Measurements from ENCODE around the gene B9D2. TPM values are rescaled to one million over a fixed set of nuclear protein-coding genes. Genes with fewer than 3 reads are reported as not detected.

B9D2 gene
- total and polyA plus RNA-seq, 2 experiments from 2014 or later = 6.0 to 9.6 TPM

DNA sequence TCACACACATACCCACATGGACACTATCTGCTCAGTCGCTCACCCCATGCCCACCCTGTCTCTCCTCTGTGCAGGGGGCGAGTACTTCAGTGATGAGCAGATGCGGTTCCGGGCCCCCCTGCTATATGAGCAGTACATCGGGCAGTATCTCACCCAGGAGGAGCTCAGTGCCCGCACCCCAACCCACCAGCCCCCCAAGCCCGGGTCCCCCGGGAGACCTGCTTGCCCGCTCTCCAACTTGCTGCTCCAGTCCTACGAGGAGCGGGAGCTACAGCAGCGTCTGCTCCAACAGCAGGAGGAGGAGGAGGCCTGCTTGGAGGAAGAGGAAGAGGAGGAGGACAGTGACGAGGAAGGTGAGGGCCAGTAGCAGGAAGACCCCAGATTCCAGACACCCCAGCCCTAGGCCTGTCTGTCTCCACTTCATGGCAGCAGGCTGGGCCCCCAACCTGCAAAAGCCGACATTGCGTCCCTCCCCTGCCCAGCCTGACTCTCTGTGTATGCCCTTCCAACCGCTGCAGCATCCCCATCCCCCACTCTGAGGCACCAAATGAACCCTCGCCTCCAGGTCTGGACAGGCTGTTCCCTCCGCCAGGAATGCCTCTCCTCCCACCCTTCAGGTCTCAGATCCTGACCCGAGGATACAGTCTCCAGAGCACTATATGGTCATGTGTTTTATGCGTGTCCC is 44.3 kb downstream of the B9D2 start:
- peak; percentile 38 for DNase-seq (ENCODE audit: low spot score)
- peaks cover 2% of the 10 kb centered on the region for H3K79me2 ChIP-seq
- 85% methylated on average over 20 of the region's 20 CpGs for WGBS (ENCODE audit: low lambda C conversion rate, missing lambda C conversion rate)
- peaks cover 36% of the 10 kb centered on the region for H3K4me1 ChIP-seq (ENCODE audit: insufficient read depth)
- H3K9me3 ChIP-seq (ENCODE audit: low read depth) = no peaks in the 10 kb centered on the region
- no peaks in the 10 kb centered on the region for H3K9me2 ChIP-seq (replicated peaks; ENCODE audit: insufficient read depth)
- H3K4me3 ChIP-seq = no peak overlapping the region
- H2AFZ ChIP-seq = no peak overlapping the region
- TF ChIP-seq EZH2 (IDR thresholded peaks at IDR 0.05; ENCODE audit: borderline replicate concordance) = no peak
- TF ChIP-seq EZH2phosphoT487 (IDR thresholded peaks at IDR 0.05; ENCODE audit: low read depth, severe bottlenecking, unreplicated experiment) = no peak
- TF ChIP-seq, protein P1, sequence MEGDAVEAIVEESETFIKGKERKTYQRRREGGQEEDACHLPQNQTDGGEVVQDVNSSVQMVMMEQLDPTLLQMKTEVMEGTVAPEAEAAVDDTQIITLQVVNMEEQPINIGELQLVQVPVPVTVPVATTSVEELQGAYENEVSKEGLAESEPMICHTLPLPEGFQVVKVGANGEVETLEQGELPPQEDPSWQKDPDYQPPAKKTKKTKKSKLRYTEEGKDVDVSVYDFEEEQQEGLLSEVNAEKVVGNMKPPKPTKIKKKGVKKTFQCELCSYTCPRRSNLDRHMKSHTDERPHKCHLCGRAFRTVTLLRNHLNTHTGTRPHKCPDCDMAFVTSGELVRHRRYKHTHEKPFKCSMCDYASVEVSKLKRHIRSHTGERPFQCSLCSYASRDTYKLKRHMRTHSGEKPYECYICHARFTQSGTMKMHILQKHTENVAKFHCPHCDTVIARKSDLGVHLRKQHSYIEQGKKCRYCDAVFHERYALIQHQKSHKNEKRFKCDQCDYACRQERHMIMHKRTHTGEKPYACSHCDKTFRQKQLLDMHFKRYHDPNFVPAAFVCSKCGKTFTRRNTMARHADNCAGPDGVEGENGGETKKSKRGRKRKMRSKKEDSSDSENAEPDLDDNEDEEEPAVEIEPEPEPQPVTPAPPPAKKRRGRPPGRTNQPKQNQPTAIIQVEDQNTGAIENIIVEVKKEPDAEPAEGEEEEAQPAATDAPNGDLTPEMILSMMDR (IDR thresholded peaks at IDR 0.05; ENCODE audit: poor library complexity) = no peak
- no peaks in the 10 kb centered on the region for H3K36me3 ChIP-seq (replicated peaks; ENCODE audit: insufficient read depth, low read depth)
- H3K4me2 ChIP-seq = no peak overlapping the region
- H4K20me1 ChIP-seq (ENCODE audit: insufficient read depth, poor library complexity, severe bottlenecking) = no peaks in the 10 kb centered on the region
- no peaks in the 10 kb centered on the region for H3K27me3 ChIP-seq
- no peak overlapping the region for H3K27ac ChIP-seq

GRCh38 chr19:41318696-41319499 is 45.1 kb downstream of the B9D2 start:
- no peak for DNase-seq (ENCODE audit: low spot score)
- Histone ChIP-seq H3K9me3 (ENCODE audit: low read depth) (no peaks in the 10 kb centered on the region), H3K27me3 (no peaks in the 10 kb centered on the region), H3K4me2 (no peak overlapping the region), H4K20me1 (ENCODE audit: insufficient read depth, poor library complexity, severe bottlenecking) (no peaks in the 10 kb centered on the region), H3K4me3 (no peak overlapping the region), H3K9me2 (replicated peaks; ENCODE audit: insufficient read depth) (no peaks in the 10 kb centered on the region), H3K27ac (no peak overlapping the region), H3K4me1 (ENCODE audit: insufficient read depth) (peaks cover 29% of the 10 kb centered on the region), H3K36me3 (replicated peaks; ENCODE audit: insufficient read depth, low read depth) (no peaks in the 10 kb centered on the region), H2AFZ (no peak overlapping the region), H3K79me2 (peaks cover 9% of the 10 kb centered on the region)
- WGBS (ENCODE audit: low lambda C conversion rate, missing lambda C conversion rate) = 92% methylated on average over 19 of the region's 19 CpGs
- no peak for TF ChIP-seq EZH2phosphoT487 (IDR thresholded peaks at IDR 0.05; ENCODE audit: low read depth, severe bottlenecking, unreplicated experiment)
- TF ChIP-seq, protein P1 (IDR thresholded peaks at IDR 0.05; ENCODE audit: poor library complexity) = no peak
- TF ChIP-seq EZH2 (IDR thresholded peaks at IDR 0.05; ENCODE audit: borderline replicate concordance) = no peak

DNA sequence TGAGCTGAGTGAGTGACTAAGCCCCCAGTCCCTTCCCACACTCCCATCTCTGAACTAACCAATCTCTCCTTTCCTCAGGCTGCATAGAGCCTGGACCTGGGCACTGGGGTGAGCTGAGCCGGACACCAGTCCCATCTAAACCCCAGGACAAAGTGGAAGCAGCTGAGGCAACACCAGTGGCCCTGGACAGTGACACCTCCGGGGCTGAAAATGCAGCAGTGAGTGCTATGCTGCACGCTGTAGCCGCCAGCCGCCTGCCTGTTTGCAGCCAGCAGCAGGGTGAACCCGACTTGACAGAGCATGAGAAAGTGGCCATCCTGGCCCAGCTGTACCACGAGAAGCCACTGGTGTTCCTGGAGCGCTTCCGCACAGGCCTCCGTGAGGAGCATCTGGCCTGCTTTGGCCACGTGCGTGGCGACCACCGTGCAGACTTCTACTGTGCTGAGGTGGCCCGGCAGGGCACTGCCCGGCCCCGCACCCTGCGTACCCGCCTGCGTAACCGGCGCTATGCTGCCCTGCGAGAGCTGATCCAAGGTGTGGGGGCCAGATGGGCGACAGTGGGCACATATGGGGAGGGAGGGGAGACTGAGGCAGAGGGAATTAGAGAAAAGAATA is 47.5 kb downstream of the B9D2 start:
- peaks cover 9% of the 10 kb centered on the region for H3K4me1 ChIP-seq (ENCODE audit: insufficient read depth)
- DNase-seq (ENCODE audit: low spot score) = no peak
- H3K9me2 ChIP-seq (replicated peaks; ENCODE audit: insufficient read depth) = no peaks in the 10 kb centered on the region
- H3K36me3 ChIP-seq (replicated peaks; ENCODE audit: insufficient read depth, low read depth) = no peaks in the 10 kb centered on the region
- H3K27me3 ChIP-seq = no peaks in the 10 kb centered on the region
- H4K20me1 ChIP-seq (ENCODE audit: insufficient read depth, poor library complexity, severe bottlenecking) = peaks cover 8% of the 10 kb centered on the region
- H3K79me2 ChIP-seq = peaks cover 34% of the 10 kb centered on the region
- H3K9me3 ChIP-seq (ENCODE audit: low read depth) = no peaks in the 10 kb centered on the region
- no peak overlapping the region for H2AFZ ChIP-seq
- no peak overlapping the region for H3K4me3 ChIP-seq
- 97% methylated on average over 23 of the region's 24 CpGs for WGBS (ENCODE audit: low lambda C conversion rate, missing lambda C conversion rate)
- H3K4me2 ChIP-seq = no peak overlapping the region
- TF ChIP-seq, protein P1 (IDR thresholded peaks at IDR 0.05; ENCODE audit: poor library complexity) = no peak
- TF ChIP-seq EZH2 (IDR thresholded peaks at IDR 0.05; ENCODE audit: borderline replicate concordance) (no peak), EZH2phosphoT487 (IDR thresholded peaks at IDR 0.05; ENCODE audit: low read depth, severe bottlenecking, unreplicated experiment) (no peak)
- H3K27ac ChIP-seq = no peak overlapping the region

Measured in hepatocyte (in vitro differentiated cells).